GM12878 (cell line): ENCODE results near the gene CEP57. TPM values are rescaled to one million over a fixed set of nuclear protein-coding genes. Genes with fewer than 3 reads are reported as not detected.

Source experiments
- ATAC-seq: fragments of 200-7000 bp; cut with Tn5 transposase; 3 replicates; pipeline ENCODE4 v1.9.1; 2020; ENCODE audit warnings: mild to moderate bottlenecking, moderate library complexity
- BruUV-seq: library from RNA; stranded (reverse); fragments of 400-500 nt; replicated peaks from 2 replicates; lab custom pipeline; 2021; lab: Mats Ljungman, UMichigan
- CTCF ChIA-PET: fragments of 300-600 bp; sonication (Branson Sonifier 250); formaldehyde crosslinking; extraction: SDS; loops from one replicate; lab custom pipeline; 2021; ENCODE audit warnings: inconsistent platforms; lab: Yijun Ruan, JAX
- POLR2A ChIA-PET: fragments of 350-600 bp; formaldehyde crosslinking; extraction: SDS; loops from one replicate; lab custom pipeline; 2021; ENCODE audit warnings: inconsistent platforms; lab: Charles Lee
- RAD21 ChIA-PET: fragments of 300-600 bp; sonication (Branson Sonifier 250); formaldehyde crosslinking; loops from one replicate; lab custom pipeline; 2023; ENCODE audit warnings: antibody characterized with exemption; ENCODE audit not compliant: unreplicated experiment; lab: Charles Lee
- SMC1A ChIA-PET: fragments of 300-600 bp; sonication (Branson Sonifier 250); formaldehyde crosslinking; loops from one replicate; lab custom pipeline; 2023; ENCODE audit not compliant: unreplicated experiment, uncharacterized antibody; lab: Charles Lee
- DNase-seq: peaks from one replicate; pipeline ENCODE4 v3.0.0-alpha.2; 2011; ENCODE audit warnings: low read depth, low spot score
- FAIRE-seq: peaks from 3 replicates; lab custom pipeline; 2011; peaks lifted over from hg19 to GRCh38; lab: Jason Lieb, UNC
- H2AFZ ChIP-seq: 2 replicates; pipeline ENCODE4 v1.6.0; 2011; ENCODE audit warnings: low read depth, low read length, control low read depth; ENCODE audit not compliant: control insufficient read depth
- H3K27ac ChIP-seq: 2 replicates; pipeline ENCODE4 v1.5.1; 2011; ENCODE audit warnings: control low read depth; ENCODE audit not compliant: control insufficient read depth, insufficient read depth
- H3K27me3 ChIP-seq, 2 experiments: replicated peaks in 1 of 2; 2 replicates each; pipeline versions ENCODE4 v1.6.0 to v1.6.1; 2011; ENCODE audit warnings: low read length in 1 of 2; ENCODE audit not compliant: control insufficient read depth in 2 of 2, insufficient read depth in 2 of 2
- H3K36me3 ChIP-seq, 2 experiments: 2 replicates each; pipeline ENCODE4 v1.5.1; 2011; ENCODE audit warnings: low read length in 1 of 2; ENCODE audit not compliant: control insufficient read depth in 2 of 2, insufficient read depth in 2 of 2
- H3K4me1 ChIP-seq: 2 replicates; pipeline ENCODE4 v1.6.1; 2011; ENCODE audit warnings: mild to moderate bottlenecking, low read length, moderate library complexity, mixed read lengths; ENCODE audit not compliant: control insufficient read depth, insufficient read depth
- H3K4me2 ChIP-seq: 2 replicates; pipeline ENCODE4 v1.6.0; 2011; ENCODE audit warnings: control low read depth; ENCODE audit not compliant: control insufficient read depth, insufficient read depth
- H3K4me3 ChIP-seq: fragments of 200-600 bp; sonication (generic); 2 replicates; pipeline ENCODE4 v1.5.1; 2016
- H3K79me2 ChIP-seq: 2 replicates; pipeline ENCODE4 v1.6.0; 2011; ENCODE audit warnings: low read length; ENCODE audit not compliant: control insufficient read depth, insufficient read depth
- H3K9ac ChIP-seq: 2 replicates; pipeline ENCODE4 v1.8.0; 2011; ENCODE audit warnings: low read length, control low read depth, mixed read lengths; ENCODE audit not compliant: control insufficient read depth, insufficient read depth
- H3K9me3 ChIP-seq: replicated peaks from 3 replicates; pipeline ENCODE4 v1.5.1; 2011; ENCODE audit warnings: mild to moderate bottlenecking, low read length; ENCODE audit not compliant: control insufficient read depth, insufficient read depth
- H4K20me1 ChIP-seq: 2 replicates; pipeline ENCODE4 v1.6.0; 2011; ENCODE audit not compliant: control insufficient read depth, insufficient read depth
- EZH2 ChIP-seq: IDR thresholded peaks from 2 replicates; pipeline ENCODE4 v1.6.1; 2012; ENCODE audit warnings: low read depth, mild to moderate bottlenecking, control low read depth, inconsistent platforms, low read length, borderline replicate concordance; ENCODE audit not compliant: control insufficient read depth
- GABPA ChIP-seq: IDR thresholded peaks from 2 replicates; pipeline ENCODE4 v1.6.1; 2014; ENCODE audit warnings: antibody characterized with exemption, low read depth, mild to moderate bottlenecking, inconsistent platforms
- NFYA ChIP-seq: IDR thresholded peaks from 2 replicates; pipeline ENCODE4 v1.6.1; 2011; ENCODE audit warnings: low read depth, mild to moderate bottlenecking, low read length, improper control_type of control experiment, borderline replicate concordance
- POU2F2 ChIP-seq: IDR thresholded peaks from 3 replicates; pipeline ENCODE4 v1.6.1; 2011; ENCODE audit warnings: low read depth, mild to moderate bottlenecking, low read length, borderline replicate concordance
- RUNX3 ChIP-seq: IDR thresholded peaks from 2 replicates; pipeline ENCODE4 v1.6.1; 2012; ENCODE audit warnings: low read length, inconsistent platforms
- STAT3 ChIP-seq: IDR thresholded peaks from 2 replicates; pipeline ENCODE4 v1.6.1; 2011; ENCODE audit warnings: low read depth, low read length, improper control_type of control experiment
- TCF7 ChIP-seq: IDR thresholded peaks from 2 replicates; pipeline ENCODE4 v1.6.1; 2014; ENCODE audit warnings: antibody characterized with exemption, borderline replicate concordance
- YBX1 ChIP-seq: fragments of 450-650 bp; IDR thresholded peaks from 2 replicates; pipeline ENCODE4 v1.6.1; 2016; ENCODE audit warnings: antibody characterized with exemption
- YY1 ChIP-seq: IDR thresholded peaks from 2 replicates; pipeline ENCODE4 v1.6.1; 2011; ENCODE audit warnings: low read depth, mild to moderate bottlenecking, low read length
- ZNF217 ChIP-seq: fragments of 450-650 bp; IDR thresholded peaks from 2 replicates; pipeline ENCODE4 v1.6.1; 2017; ENCODE audit warnings: antibody characterized with exemption, mild to moderate bottlenecking
- WGBS: methylation state at CpG from one replicate; pipeline ENCODE4 v1.1.6; 2016; ENCODE audit warnings: low lambda C conversion rate; ENCODE audit not compliant: insufficient replicate concordance, insufficient coverage; ENCODE audit errors: missing lambda C conversion rate; 5-methylcytosine and 5-hydroxymethylcytosine counted together
- in situ Hi-C: fragments of 300-500 bp; cut with MboI; formaldehyde crosslinking; loops from 9 replicates; pipeline ENCODE4 v1.14.3; 2018; ENCODE audit warnings: mixed read lengths
- intact Hi-C: fragments of 100-400 bp; cut with micrococcal nuclease; formaldehyde crosslinking; loops from one replicate; pipeline ENCODE4 v1.14.2; 2022; ENCODE audit not compliant: unreplicated experiment
- polyA plus RNA-seq, 11 experiments: library from polyadenylated mRNA; depleted of rRNA in 4 of 11; unstranded in 6 of 11; stranded (reverse) in 5 of 11; fragments of >200 nt; fragmentation: Nextera tagmentation in 4 of 11; fragmentation: Illumina TruSeq in 1 of 11; extraction: Ambion mirVana in 4 of 11; extraction: Trizol in 1 of 11; gene quantifications; 1 replicate in 1 of 11; 2 replicates in 10 of 11; pipeline versions ENCODE4 v1.2.1 to v1.2.3, GENCODE V29; 2011 to 2016; ENCODE audit warnings: inconsistent platforms in 2 of 11, missing spikeins in 2 of 11, low read depth in 1 of 11
- total RNA-seq, 4 experiments: library from RNA; depleted of rRNA in 3 of 4; stranded (reverse); fragments of >200 nt in 3 of 4; fragmentation: Illumina TruSeq in 1 of 4; extraction: Trizol in 1 of 4; gene quantifications; 2 replicates each; pipeline versions ENCODE4 v1.2.1 to v1.2.3, GENCODE V29; 2013 to 2021
- TF ChIP-seq, protein P1 (sequence below): fragments of 450-650 bp; IDR thresholded peaks from 2 replicates; pipeline ENCODE4 v1.6.1; 2017; ENCODE audit warnings: antibody characterized with exemption, mild to moderate bottlenecking, moderate library complexity

The CEP57 gene
- total and polyA plus RNA-seq, 10 of the 15 experiments (the other 5 are each of a cell fraction or from before 2014, with no cell fraction given), result 19.4 to 85.4 (median 56.8) TPM

DNA sequence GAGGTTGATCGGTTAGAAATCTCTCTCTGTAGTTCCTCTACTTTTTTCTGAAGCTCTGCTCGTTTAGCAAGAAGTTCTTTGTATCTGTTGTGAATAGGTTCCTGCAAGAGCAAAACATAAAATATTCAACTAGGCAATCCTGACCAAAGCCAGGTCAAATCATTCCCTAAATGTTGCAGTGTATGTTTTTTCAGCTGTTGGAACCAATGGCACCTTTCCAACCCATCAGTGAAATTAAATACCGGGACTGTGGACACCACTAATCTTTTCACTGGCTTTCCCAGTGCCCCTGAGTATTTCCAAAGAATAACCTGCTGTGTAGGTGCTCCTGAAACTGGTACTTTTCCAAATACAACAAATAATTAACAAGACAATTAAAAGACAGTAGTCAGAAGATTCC, 45.1 kb downstream of the CEP57 start:
- intact Hi-C loops, result no loop called here
- ChIA-PET RAD21 (interaction anchor here (0.7 to 3.4 kb wide), 17 partner anchors 10 to 628 kb away, joined by 3 to 39 read pairs (median 5); partner anchors contain the start of genes CCDC82, CEP57, FAM76B and MAML2), CTCF (interaction anchor here (0.6 to 5.1 kb wide), 38 partner anchors 8 to 687 kb away, joined by 3 to 101 read pairs (median 4); partner anchors contain the start of genes CCDC82, CEP57, FAM76B and JRKL), SMC1A (interaction anchor here (0.7 to 6.1 kb wide), 17 partner anchors 8 to 628 kb away, joined by 3 to 34 read pairs (median 4); partner anchors contain the start of gene MAML2), POLR2A (interaction anchor here (1.1 kb wide), 1 partner anchor 507 kb away, joined by 3 read pairs; the partner anchor contains the start of gene MAML2)
- Histone ChIP-seq H2AFZ (no peak overlapping the region), H3K27me3 (no peaks in the 10 kb centered on the region), H3K4me3 (no peak overlapping the region), H3K4me1 (no peaks in the 10 kb centered on the region), H3K9me3 (no peaks in the 10 kb centered on the region), H3K4me2 (no peak overlapping the region), H3K36me3 (peaks cover 0 to 26% of the 10 kb centered on the region in 2 experiments), H3K27ac (no peak overlapping the region), H4K20me1 (no peaks in the 10 kb centered on the region), H3K79me2 (no peaks in the 10 kb centered on the region), H3K9ac (no peak overlapping the region)
- no TSS peak for BruUV-seq
- no peak for DNase-seq
- in situ Hi-C loops, result loop anchor here (5.0 kb wide), 1 partner anchor 557 kb away; the partner anchor contains the start of gene JRKL
- TF ChIP-seq, protein P1, sequence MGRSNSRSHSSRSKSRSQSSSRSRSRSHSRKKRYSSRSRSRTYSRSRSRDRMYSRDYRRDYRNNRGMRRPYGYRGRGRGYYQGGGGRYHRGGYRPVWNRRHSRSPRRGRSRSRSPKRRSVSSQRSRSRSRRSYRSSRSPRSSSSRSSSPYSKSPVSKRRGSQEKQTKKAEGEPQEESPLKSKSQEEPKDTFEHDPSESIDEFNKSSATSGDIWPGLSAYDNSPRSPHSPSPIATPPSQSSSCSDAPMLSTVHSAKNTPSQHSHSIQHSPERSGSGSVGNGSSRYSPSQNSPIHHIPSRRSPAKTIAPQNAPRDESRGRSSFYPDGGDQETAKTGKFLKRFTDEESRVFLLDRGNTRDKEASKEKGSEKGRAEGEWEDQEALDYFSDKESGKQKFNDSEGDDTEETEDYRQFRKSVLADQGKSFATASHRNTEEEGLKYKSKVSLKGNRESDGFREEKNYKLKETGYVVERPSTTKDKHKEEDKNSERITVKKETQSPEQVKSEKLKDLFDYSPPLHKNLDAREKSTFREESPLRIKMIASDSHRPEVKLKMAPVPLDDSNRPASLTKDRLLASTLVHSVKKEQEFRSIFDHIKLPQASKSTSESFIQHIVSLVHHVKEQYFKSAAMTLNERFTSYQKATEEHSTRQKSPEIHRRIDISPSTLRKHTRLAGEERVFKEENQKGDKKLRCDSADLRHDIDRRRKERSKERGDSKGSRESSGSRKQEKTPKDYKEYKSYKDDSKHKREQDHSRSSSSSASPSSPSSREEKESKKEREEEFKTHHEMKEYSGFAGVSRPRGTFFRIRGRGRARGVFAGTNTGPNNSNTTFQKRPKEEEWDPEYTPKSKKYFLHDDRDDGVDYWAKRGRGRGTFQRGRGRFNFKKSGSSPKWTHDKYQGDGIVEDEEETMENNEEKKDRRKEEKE, result no peak
- TF ChIP-seq TCF7, result no peak
- TF ChIP-seq RUNX3, result no peak
- TF ChIP-seq POU2F2, result no peak
- TF ChIP-seq GABPA, result no peak
- TF ChIP-seq NFYA, result no peak
- TF ChIP-seq YBX1, result no peak
- no peak for TF ChIP-seq STAT3
- no peak for TF ChIP-seq ZNF217
- TF ChIP-seq EZH2, result no peak
- no peak for TF ChIP-seq YY1
- FAIRE-seq, result no peak
- ATAC-seq, result no peak
- 87% methylated on average over 3 of the region's 3 CpGs for WGBS
